Measurements from ENCODE around the gene GMPPA.

DNA sequence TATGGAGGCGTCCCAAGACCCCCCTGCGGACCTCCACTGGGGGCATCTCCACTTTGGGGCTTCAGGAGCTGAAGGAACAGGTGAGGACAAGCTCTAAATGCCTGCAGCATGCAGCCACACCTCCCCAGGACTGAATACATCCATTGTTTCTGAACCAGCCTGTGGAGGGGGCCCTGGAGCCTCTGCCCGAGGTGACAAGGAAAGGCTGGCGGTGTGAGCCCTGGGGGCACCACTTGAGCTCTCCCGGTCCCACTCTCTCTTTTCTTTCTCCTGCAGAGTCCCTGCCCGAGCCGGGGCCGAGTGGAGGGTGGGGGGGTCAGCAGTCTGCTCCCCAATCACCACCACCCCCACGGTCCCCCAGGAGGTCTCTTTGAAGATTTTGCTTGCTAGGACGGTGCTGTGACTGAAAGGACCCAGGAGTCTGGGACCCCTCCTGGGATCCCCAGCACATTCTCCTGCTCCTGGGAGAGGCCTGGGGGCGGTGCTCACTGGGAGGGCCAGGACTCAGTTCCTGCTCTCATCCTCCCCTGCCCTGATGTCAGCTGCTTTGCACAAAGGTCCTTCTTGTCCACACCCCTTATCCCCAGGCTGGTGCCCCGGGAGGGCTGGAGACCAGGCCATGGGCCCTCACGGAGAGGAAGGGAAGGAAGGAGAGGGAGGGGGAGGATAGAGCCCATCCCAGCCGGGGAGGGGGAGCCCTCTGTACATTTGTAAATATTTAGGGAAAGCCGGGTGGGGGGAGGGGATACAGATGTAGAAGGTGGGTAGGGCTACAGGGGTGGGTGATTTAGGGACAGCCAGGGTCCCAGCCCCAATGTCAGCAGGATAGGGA is 39.2 kb downstream of the GMPPA start:
- TF ChIP-seq TAF1 (IDR thresholded peaks at IDR 0.05; ENCODE audit: borderline replicate concordance, low read depth, low read length) = no peak
- no peak for TF ChIP-seq POLR2A (IDR thresholded peaks at IDR 0.05; ENCODE audit: low read depth, low read length)
